ENCODE data around the gene WDFY3. TPM values are rescaled to one million over a fixed set of nuclear protein-coding genes. Genes with fewer than 3 reads are reported as not detected.

The WDFY3 gene
- total and polyA plus RNA-seq, 2 of the 13 experiments (the other 11 are each of a cell fraction or from before 2014, with no cell fraction given) = 16.7 to 24.5 TPM

- over 99% methylated on average over 3 of the region's 3 CpGs for WGBS (ENCODE audit: low lambda C conversion rate)
- H3K9me3 ChIP-seq (ENCODE audit: low read length) = no peaks in the 10 kb centered on the region
Measured at GRCh38 chr4:84710548-84710947, 255.9 kb downstream of the WDFY3 start.

GRCh38 chr4:84708406-84709135 is 257.9 kb downstream of the WDFY3 start:
- Histone ChIP-seq H3K27ac (ENCODE audit: extremely low read length, insufficient read depth, low read length) (no peak overlapping the region), H3K9ac (ENCODE audit: insufficient read depth, low read depth, low read length) (no peak overlapping the region), H3K4me3 (replicated peaks in 1 of 3; ENCODE audit: insufficient read depth in 1 of 3, low read depth in 2 of 3, low read length in 3 of 3) (no peak overlapping the region), H3K4me1 (ENCODE audit: insufficient read depth, low read length) (peaks cover 10% of the 10 kb centered on the region), H2AFZ (ENCODE audit: low read length) (no peak overlapping the region), H3K79me2 (ENCODE audit: insufficient read depth, low read length) (no peaks in the 10 kb centered on the region), H4K20me1 (ENCODE audit: insufficient read depth, low read length) (no peaks in the 10 kb centered on the region), H3K9me3 (ENCODE audit: low read length) (no peaks in the 10 kb centered on the region), H3K27me3 (ENCODE audit: control insufficient read depth in 1 of 2, insufficient read depth in 2 of 2, low read length in 2 of 2) (no peaks in the 10 kb centered on the region), H3K4me2 (ENCODE audit: low read depth, low read length) (no peak overlapping the region), H3K36me3 (replicated peaks in 1 of 2; ENCODE audit: control insufficient read depth in 1 of 2, insufficient read depth in 2 of 2, low read length in 2 of 2) (peaks cover 4 to 40% of the 10 kb centered on the region in 2 experiments)
- in situ Hi-C loops (cut with HindIII; ENCODE audit: extremely low pct_ligation_motif_present, low pct_unique_long_range_greater_than_20kb) = loop anchor here (5.0 kb wide), 1 partner anchor 126 kb away; the partner anchor contains the start of gene CDS1
- TF ChIP-seq ZNF770 (CRISPR knock-in tag; IDR thresholded peaks at IDR 0.05) (0 out of 2 replicates have a peak, but pooled peaks have one; percentile 26), SNAPC2 (CRISPR knock-in tag; IDR thresholded peaks at IDR 0.05) (no peak)
- FAIRE-seq = no peak
- POLR2A ChIA-PET = no interaction called here
- DNase-seq (ENCODE audit: low spot score) = no peak
- intact Hi-C loops (cut with micrococcal nuclease; ENCODE audit: unreplicated experiment) = no loop called here
- no TSS peak for BruUV-seq (replicated peaks)
- WGBS (ENCODE audit: low lambda C conversion rate) = 91% methylated on average over 6 of the region's 6 CpGs
- no peak for ATAC-seq
- CTCF ChIA-PET (ENCODE audit: low intra/inter-chr PET ratio, low total read pairs) = no interaction called here

More at GRCh38 chr4:84710548-84710947, 255.9 kb downstream of the WDFY3 start:
- FAIRE-seq = no peak
- peaks cover 10% of the 10 kb centered on the region for H3K4me1 ChIP-seq (ENCODE audit: insufficient read depth, low read length)
- ChIA-PET POLR2A (no interaction called here), CTCF (ENCODE audit: low intra/inter-chr PET ratio, low total read pairs) (no interaction called here)
- no peaks in the 10 kb centered on the region for H3K27me3 ChIP-seq (ENCODE audit: control insufficient read depth in 1 of 2, insufficient read depth in 2 of 2, low read length in 2 of 2)
- no TSS peak for BruUV-seq (replicated peaks)
- H3K79me2 ChIP-seq (ENCODE audit: insufficient read depth, low read length) = no peaks in the 10 kb centered on the region
- intact Hi-C loops (cut with micrococcal nuclease; ENCODE audit: unreplicated experiment) = no loop called here
- no peak overlapping the region for H2AFZ ChIP-seq (ENCODE audit: low read length)
- no peak overlapping the region for H3K4me3 ChIP-seq (replicated peaks in 1 of 3; ENCODE audit: insufficient read depth in 1 of 3, low read depth in 2 of 3, low read length in 3 of 3)
- peaks cover 4 to 23% of the 10 kb centered on the region in 2 experiments for H3K36me3 ChIP-seq (replicated peaks in 1 of 2; ENCODE audit: control insufficient read depth in 1 of 2, insufficient read depth in 2 of 2, low read length in 2 of 2)
- H3K27ac ChIP-seq (ENCODE audit: extremely low read length, insufficient read depth, low read length) = no peak overlapping the region
- ATAC-seq = no peak
- H3K9ac ChIP-seq (ENCODE audit: insufficient read depth, low read depth, low read length) = no peak overlapping the region
- in situ Hi-C loops (cut with HindIII; ENCODE audit: extremely low pct_ligation_motif_present, low pct_unique_long_range_greater_than_20kb) = no loop called here
- H3K4me2 ChIP-seq (ENCODE audit: low read depth, low read length) = no peak overlapping the region
- H4K20me1 ChIP-seq (ENCODE audit: insufficient read depth, low read length) = no peaks in the 10 kb centered on the region
- DNase-seq (ENCODE audit: low spot score) = no peak
- TF ChIP-seq CREB3 (CRISPR knock-in tag; IDR thresholded peaks at IDR 0.05) = no peak
- peak; percentile 62 to 79; a peak in 3 of 4 replicates for TF ChIP-seq MAFK (conservative IDR thresholded peaks at IDR 0.05 in 1 of 2, IDR thresholded peaks at IDR 0.05 in 1 of 2; ENCODE audit: low read length in 2 of 2)
- TF ChIP-seq MAFF (IDR thresholded peaks at IDR 0.05; ENCODE audit: low read depth, low read length) = peak; percentile 68
